WERI-Rb-1 (cell line): ENCODE measurements around the gene JAGN1.

ENCODE experiments used
- DNase-seq: peaks from one replicate; pipeline ENCODE4 v3.0.0-alpha.2; 2020
- H3K27ac ChIP-seq: fragments of 250-450 bp; sonication (Bioruptor Pico); 2 replicates; pipeline ENCODE4 v1.5.1; 2020; ENCODE audit warnings: mild to moderate bottlenecking, moderate library complexity
- H3K27me3 ChIP-seq: fragments of 250-450 bp; sonication (Bioruptor Pico); 2 replicates; pipeline ENCODE4 v1.5.1; 2021; ENCODE audit warnings: mild to moderate bottlenecking, low read depth, moderate library complexity; ENCODE audit not compliant: insufficient read depth, severe bottlenecking
- H3K36me3 ChIP-seq: fragments of 250-450 bp; sonication (Bioruptor Pico); 2 replicates; pipeline ENCODE4 v1.5.1; 2020; ENCODE audit warnings: mild to moderate bottlenecking, moderate library complexity
- H3K4me3 ChIP-seq: 2 replicates; pipeline ENCODE4 v1.5.1; 2011; ENCODE audit warnings: low read depth, mild to moderate bottlenecking, control low read depth, low read length
- H3K9me3 ChIP-seq: fragments of 250-450 bp; sonication (Bioruptor Pico); 2 replicates; pipeline ENCODE4 v1.5.1; 2021; ENCODE audit warnings: mild to moderate bottlenecking, moderate library complexity; ENCODE audit not compliant: severe bottlenecking
- TF ChIP-seq, protein P1 (sequence below): IDR thresholded peaks from 2 replicates; pipeline ENCODE4 v1.5.1; 2011; ENCODE audit warnings: low read depth, mild to moderate bottlenecking, control low read depth, inconsistent platforms, low read length

JAGN1 gene

DNA sequence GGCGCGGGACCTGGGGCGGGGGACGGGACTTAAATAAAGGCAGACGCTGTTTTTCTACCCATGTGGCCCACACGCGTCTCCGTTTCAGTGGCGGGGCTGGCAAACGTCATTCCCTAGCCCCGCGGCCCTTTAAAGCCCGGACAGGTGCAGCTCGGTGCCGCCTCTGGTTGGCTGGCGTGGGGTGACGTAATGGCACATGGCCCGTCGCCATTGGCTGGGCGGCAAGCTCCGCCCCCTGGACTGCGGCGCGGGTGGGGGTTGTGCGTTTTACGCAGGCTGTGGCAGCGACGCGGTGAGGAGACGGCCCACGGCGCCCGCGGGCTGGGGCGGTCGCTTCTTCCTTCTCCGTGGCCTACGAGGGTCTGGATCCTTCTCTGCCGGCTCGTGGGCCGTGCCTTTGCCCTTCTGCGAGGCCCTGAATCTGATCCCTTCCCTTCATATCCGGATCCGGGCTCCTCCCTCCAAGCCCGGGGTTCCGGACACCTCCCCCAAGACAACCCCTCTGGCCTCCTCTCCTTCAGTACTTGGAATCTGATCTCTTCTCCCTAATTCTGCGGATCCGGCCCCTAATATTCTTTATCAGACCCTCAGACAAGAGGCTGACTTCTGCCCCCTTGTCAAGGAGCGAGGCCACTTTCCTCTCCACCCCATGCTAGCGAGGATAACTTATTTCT lies 43.3 kb downstream of the JAGN1 start, which contains the start of gene CRELD1:
Gene CRELD1 (plus strand): TSS at position 274 of the 674 bp plus-strand sequence. CDS start 605 bp downstream, outside the sequence.
- H3K9me3 ChIP-seq = no peaks in the 10 kb centered on the region
- H3K4me3 ChIP-seq = peak within 1 kb of the TSS; percentile 78
- TF ChIP-seq, protein P1, sequence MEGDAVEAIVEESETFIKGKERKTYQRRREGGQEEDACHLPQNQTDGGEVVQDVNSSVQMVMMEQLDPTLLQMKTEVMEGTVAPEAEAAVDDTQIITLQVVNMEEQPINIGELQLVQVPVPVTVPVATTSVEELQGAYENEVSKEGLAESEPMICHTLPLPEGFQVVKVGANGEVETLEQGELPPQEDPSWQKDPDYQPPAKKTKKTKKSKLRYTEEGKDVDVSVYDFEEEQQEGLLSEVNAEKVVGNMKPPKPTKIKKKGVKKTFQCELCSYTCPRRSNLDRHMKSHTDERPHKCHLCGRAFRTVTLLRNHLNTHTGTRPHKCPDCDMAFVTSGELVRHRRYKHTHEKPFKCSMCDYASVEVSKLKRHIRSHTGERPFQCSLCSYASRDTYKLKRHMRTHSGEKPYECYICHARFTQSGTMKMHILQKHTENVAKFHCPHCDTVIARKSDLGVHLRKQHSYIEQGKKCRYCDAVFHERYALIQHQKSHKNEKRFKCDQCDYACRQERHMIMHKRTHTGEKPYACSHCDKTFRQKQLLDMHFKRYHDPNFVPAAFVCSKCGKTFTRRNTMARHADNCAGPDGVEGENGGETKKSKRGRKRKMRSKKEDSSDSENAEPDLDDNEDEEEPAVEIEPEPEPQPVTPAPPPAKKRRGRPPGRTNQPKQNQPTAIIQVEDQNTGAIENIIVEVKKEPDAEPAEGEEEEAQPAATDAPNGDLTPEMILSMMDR = no peak
- no peaks in the 10 kb centered on the region for H3K27me3 ChIP-seq
- H3K36me3 ChIP-seq = peaks cover 5% of the 10 kb centered on the region
- peak within 1 kb of the TSS; percentile 65 for H3K27ac ChIP-seq
- peak; percentile 95 for DNase-seq

DNA sequence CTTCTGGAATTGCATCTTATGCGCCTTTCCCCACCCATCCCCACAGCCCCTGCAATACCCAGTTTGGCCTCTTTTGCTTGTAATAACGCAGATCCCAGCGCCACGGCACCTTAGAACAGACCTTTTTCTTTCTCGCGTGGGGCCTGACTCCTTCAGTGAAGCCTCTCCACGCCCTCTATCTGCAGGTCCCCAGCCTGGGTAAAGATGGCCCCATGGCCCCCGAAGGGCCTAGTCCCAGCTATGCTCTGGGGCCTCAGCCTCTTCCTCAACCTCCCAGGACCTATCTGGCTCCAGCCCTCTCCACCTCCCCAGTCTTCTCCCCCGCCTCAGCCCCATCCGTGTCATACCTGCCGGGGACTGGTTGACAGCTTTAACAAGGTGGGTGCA lies 43.8 kb downstream of the JAGN1 start:
- peak; percentile 31 for DNase-seq

GRCh38 chr3:9934993-9935392 lies 44.6 kb downstream of the JAGN1 start:
- Histone ChIP-seq H3K27ac (no peak overlapping the region), H3K4me3 (no peak overlapping the region), H3K9me3 (no peaks in the 10 kb centered on the region), H3K27me3 (no peaks in the 10 kb centered on the region), H3K36me3 (peaks cover 5% of the 10 kb centered on the region)
- DNase-seq = no peak
- TF ChIP-seq, protein P1 = no peak

More for the DNA sequence above, 43.8 kb downstream of the JAGN1 start:
- Histone ChIP-seq H3K4me3 (peak overlapping the region; percentile 78), H3K27me3 (no peaks in the 10 kb centered on the region), H3K9me3 (no peaks in the 10 kb centered on the region), H3K36me3 (peaks cover 5% of the 10 kb centered on the region), H3K27ac (peak overlapping the region; percentile 65)
- TF ChIP-seq, protein P1 = peak; percentile 19; the same call in 1 of the 2 replicates

GRCh38 chr3:9935966-9936510 lies 45.6 kb downstream of the JAGN1 start:
- H3K4me3 ChIP-seq = no peak overlapping the region

GRCh38 chr3:9937486-9938238 lies 47.3 kb downstream of the JAGN1 start:
- Histone ChIP-seq H3K36me3 (peaks cover 10% of the 10 kb centered on the region), H3K4me3 (no peak overlapping the region), H3K9me3 (no peaks in the 10 kb centered on the region), H3K27ac (no peak overlapping the region), H3K27me3 (no peaks in the 10 kb centered on the region)
- no peak for DNase-seq
- TF ChIP-seq, protein P1 = no peak

More at GRCh38 chr3:9935966-9936510, 45.6 kb downstream of the JAGN1 start:
- Histone ChIP-seq H3K36me3 (peaks cover 6% of the 10 kb centered on the region), H3K27me3 (no peaks in the 10 kb centered on the region), H3K27ac (no peak overlapping the region), H3K9me3 (no peaks in the 10 kb centered on the region)
- TF ChIP-seq, protein P1 = no peak
- DNase-seq = no peak
